ENCODE measurements around the gene SH3PXD2A.

Gene SH3PXD2A

DNA sequence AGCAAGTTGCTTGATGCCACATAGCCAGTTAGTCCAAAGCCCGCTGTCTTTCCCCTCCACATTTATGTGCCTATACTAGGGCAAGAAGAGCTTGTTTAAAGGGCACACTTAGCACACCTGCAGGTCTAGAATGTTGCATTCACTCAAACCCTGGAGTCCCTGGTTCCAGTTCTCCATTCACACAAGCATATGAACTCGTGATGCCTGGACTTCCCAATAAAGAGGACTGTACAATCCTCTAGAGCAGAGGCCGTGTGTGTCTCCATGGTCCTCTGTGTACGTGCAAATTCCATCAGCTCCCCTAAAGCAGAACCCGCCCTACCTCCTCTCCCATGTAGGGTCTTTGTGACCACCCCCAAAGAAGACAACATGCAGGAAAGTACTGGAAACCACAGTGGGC is 3.0 kb upstream of the SH3PXD2A start:
- Histone ChIP-seq H3K4me3 (ENCODE audit: low read length) (no peak overlapping the region), H3K27ac (ENCODE audit: low read length) (no peak overlapping the region), H3K27me3 (ENCODE audit: control insufficient read depth, insufficient read depth, low read length) (peaks cover 16% of the 10 kb centered on the region), H3K9me3 (ENCODE audit: control insufficient read depth, insufficient read depth, low read length) (no peaks in the 10 kb centered on the region), H3K4me1 (ENCODE audit: control insufficient read depth, insufficient read depth, low read length) (0 out of 2 replicates have a peak, but pooled peaks cover 2% of the 10 kb centered on the region), H3K36me3 (ENCODE audit: control insufficient read depth, insufficient read depth, low read length) (no peaks in the 10 kb centered on the region; the same call in 1 of the 2 replicates)
- DNase-seq (ENCODE audit: low read depth, low spot score), result no peak
- no CpG with 5 or more reads among the region's 5 CpGs for WGBS (ENCODE audit: insufficient coverage, insufficient read length)

DNA sequence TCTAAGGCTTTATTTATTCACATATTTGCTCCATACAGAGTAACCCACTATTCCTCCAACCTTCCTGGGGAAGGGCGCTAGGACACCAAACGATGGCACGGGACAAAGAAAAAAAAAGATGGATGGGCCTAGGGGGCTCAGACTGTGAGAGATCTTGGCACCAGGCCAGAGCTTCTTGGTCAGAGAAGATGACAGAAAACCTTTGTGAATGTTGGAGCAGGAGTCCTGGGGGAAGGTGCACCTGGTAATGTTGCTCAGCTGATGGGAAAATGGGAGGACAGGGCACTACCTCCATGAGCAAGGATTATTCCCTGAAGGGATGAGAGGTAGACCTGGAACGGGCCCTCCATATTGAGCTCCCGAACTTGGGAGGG is 1.4 kb upstream of the SH3PXD2A start:
- H3K27ac ChIP-seq (ENCODE audit: low read length), result no peak overlapping the region
- H3K9me3 ChIP-seq (ENCODE audit: control insufficient read depth, insufficient read depth, low read length), result no peaks in the 10 kb centered on the region
- no CpG with 5 or more reads among the region's 5 CpGs for WGBS (ENCODE audit: insufficient coverage, insufficient read length)
- no peak for DNase-seq (ENCODE audit: low read depth, low spot score)
- no peaks in the 10 kb centered on the region; the same call in 1 of the 2 replicates for H3K36me3 ChIP-seq (ENCODE audit: control insufficient read depth, insufficient read depth, low read length)
- peaks cover 16% of the 10 kb centered on the region for H3K27me3 ChIP-seq (ENCODE audit: control insufficient read depth, insufficient read depth, low read length)
- no peak overlapping the region for H3K4me3 ChIP-seq (ENCODE audit: low read length)
- 0 out of 2 replicates have a peak, but pooled peaks cover 2% of the 10 kb centered on the region for H3K4me1 ChIP-seq (ENCODE audit: control insufficient read depth, insufficient read depth, low read length)

DNA sequence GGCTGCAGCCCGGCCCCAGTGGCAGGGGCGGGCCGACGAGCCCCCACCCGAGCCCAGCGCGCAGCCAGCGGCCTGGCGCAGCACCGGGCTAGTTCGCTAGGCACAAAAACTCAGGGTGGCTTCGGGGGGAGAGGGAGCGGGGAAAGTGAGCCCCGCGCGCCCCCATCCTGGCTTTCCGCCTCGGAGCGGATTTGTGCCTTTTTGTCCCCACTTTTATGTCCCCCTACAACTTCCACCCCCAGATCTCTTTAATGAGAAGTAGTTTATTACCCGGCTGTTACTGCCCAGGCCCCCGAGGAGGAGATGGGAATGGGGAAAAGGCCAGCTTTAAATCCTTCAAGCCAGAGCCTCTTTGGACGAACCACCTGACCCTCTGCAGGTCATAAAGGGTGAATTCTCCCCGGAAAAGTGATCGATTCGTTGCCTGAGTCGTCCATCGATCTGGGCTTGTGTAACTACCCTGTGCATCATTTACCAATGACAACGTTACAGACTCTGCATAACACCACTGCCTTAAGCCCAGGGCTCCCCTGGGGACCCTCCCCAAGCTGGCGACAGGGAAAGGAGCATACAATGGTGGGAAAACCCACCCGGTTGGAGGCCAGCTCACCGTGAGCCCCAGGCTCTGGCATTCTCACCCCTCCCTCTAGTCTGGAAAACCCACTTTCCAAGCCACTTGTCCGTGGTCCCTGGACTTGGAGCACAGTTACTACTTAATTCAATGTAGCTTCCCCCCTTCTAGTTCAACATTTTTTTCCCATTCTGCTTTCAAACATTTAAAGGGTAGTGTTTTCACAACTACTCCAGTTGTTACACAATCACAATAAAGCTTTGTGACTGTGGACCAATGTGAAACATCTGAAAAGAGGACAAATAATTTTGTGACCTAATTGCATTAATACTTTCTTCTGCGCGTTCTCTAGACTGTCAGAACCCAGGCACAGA is 748 bp upstream of the SH3PXD2A start:
- Histone ChIP-seq H3K4me3 (ENCODE audit: low read length) (peak overlapping the region; percentile 69; the same call in 1 of the 2 replicates), H3K4me1 (ENCODE audit: control insufficient read depth, insufficient read depth, low read length) (0 out of 2 replicates have a peak, but pooled peaks cover 2% of the 10 kb centered on the region), H3K27me3 (ENCODE audit: control insufficient read depth, insufficient read depth, low read length) (peaks cover 16% of the 10 kb centered on the region), H3K27ac (ENCODE audit: low read length) (no peak overlapping the region), H3K9me3 (ENCODE audit: control insufficient read depth, insufficient read depth, low read length) (no peaks in the 10 kb centered on the region), H3K36me3 (ENCODE audit: control insufficient read depth, insufficient read depth, low read length) (no peaks in the 10 kb centered on the region; the same call in 1 of the 2 replicates)
- WGBS (ENCODE audit: insufficient coverage, insufficient read length), result no CpG with 5 or more reads among the region's 34 CpGs
- DNase-seq (ENCODE audit: low read depth, low spot score), result no peak

DNA sequence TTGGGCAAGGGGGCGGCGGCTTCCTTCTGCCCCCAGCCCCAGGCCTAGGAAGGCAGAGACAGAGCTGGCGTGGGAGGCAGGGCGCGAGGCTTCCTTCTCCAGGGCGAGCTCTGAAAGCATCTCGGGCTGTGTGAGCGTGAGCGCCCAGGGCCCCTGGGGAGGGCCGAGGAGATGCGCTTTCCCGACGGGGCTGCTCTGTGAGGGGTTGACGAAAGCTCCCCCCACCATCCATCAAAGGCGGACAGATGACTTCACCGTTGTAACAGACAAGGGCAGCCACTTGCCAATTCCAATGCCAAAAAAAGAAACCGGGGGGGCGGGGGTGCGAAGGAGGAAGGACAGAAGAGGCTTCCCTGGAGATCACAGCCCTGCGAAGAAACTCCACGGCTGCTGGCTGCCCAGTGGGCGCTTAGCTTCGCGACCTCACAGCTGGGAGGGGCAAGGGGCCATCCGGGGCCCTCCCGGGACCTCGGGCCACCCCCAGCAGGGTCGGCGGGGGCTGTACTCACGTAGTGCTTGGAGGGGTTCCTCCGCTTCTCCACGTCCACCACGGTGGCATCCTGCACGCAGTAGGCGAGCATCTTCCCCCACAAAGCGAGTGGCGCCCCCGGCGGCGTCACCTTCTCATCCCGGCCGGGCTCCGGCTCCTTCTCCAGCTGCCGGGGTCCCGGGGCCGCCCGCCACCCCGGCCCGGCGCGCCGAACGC is 537 bp downstream of the SH3PXD2A start:
- H3K4me1 ChIP-seq (ENCODE audit: control insufficient read depth, insufficient read depth, low read length), result 0 out of 2 replicates have a peak, but pooled peaks cover 2% of the 10 kb centered on the region
- DNase-seq (ENCODE audit: low read depth, low spot score), result no peak
- no peaks in the 10 kb centered on the region; the same call in 1 of the 2 replicates for H3K36me3 ChIP-seq (ENCODE audit: control insufficient read depth, insufficient read depth, low read length)
- no peak overlapping the region for H3K27ac ChIP-seq (ENCODE audit: low read length)
- H3K27me3 ChIP-seq (ENCODE audit: control insufficient read depth, insufficient read depth, low read length), result peaks cover 16% of the 10 kb centered on the region
- H3K9me3 ChIP-seq (ENCODE audit: control insufficient read depth, insufficient read depth, low read length), result no peaks in the 10 kb centered on the region
- no CpG with 5 or more reads among the region's 53 CpGs for WGBS (ENCODE audit: insufficient coverage, insufficient read length)
- peak overlapping the region; percentile 69; the same call in 1 of the 2 replicates for H3K4me3 ChIP-seq (ENCODE audit: low read length)

DNA sequence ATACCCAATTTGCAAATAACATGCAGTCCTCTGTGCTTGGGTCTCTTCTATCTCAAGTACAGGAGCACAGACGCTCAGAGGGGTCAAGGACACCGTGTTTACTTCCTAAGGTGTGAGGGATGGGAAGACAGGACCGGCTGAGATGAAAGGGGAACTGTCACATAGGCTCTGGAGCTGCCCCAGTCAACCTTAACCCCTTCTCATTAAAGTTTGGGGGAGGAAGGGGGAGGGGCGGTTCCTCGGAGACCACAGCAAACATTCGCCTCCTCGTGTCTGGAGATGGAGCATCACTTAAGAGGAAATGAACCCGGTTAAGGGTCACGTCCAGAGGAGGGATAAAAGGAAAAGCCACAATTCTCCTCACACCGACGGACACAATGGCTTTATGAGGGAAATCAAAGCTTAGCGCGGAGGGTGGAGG is 1.1 kb downstream of the SH3PXD2A start:
- DNase-seq (ENCODE audit: low read depth, low spot score), result no peak
- WGBS (ENCODE audit: insufficient coverage, insufficient read length), result no CpG with 5 or more reads among the region's 13 CpGs
- H3K9me3 ChIP-seq (ENCODE audit: control insufficient read depth, insufficient read depth, low read length), result no peaks in the 10 kb centered on the region
- H3K27me3 ChIP-seq (ENCODE audit: control insufficient read depth, insufficient read depth, low read length), result peaks cover 16% of the 10 kb centered on the region
- no peak overlapping the region for H3K27ac ChIP-seq (ENCODE audit: low read length)
- no peaks in the 10 kb centered on the region; the same call in 1 of the 2 replicates for H3K36me3 ChIP-seq (ENCODE audit: control insufficient read depth, insufficient read depth, low read length)
- H3K4me1 ChIP-seq (ENCODE audit: control insufficient read depth, insufficient read depth, low read length), result 0 out of 2 replicates have a peak, but pooled peaks cover 2% of the 10 kb centered on the region
- H3K4me3 ChIP-seq (ENCODE audit: low read length), result peak overlapping the region; percentile 69; the same call in 1 of the 2 replicates

DNA sequence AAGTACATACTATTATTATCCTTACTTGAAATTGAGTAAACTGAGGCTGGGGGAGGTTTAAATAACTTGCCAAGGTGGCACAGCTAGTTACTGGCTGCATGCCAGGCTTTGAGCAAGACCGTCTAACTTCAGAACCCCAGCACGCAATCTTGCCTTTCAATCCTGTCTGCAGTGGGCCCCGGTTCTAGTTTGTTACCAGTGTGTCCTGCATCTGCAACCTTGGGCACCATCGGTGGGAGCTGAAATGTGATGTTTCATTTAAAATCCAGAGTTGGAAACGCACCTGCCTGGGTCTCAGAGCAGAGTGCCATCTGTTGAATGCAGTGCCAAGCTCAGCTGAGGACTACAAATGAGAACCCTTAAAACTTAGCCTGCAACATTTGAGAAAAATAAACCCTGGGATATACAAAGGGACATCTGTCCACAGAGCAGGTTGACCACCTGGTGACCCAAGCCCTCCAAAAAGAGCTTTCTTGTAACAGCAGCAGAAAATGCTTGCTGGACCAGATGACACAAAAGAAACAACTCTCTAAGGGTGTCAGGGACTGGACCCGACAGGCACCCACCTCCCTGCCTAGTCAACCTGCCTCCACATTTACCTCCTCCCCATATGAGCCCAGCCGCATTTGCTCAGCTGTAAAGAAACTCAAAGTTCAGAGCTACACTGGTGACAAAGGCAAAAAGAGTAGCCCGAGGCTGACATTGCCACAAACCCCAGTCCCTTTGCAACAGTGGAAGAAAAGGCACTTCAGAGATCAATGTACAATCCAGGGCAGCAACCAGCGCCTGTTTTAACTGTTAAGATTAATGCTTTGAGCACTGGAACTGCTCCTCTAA is 1.7 kb downstream of the SH3PXD2A start:
- H3K27ac ChIP-seq (ENCODE audit: low read length), result no peak overlapping the region
- no peaks in the 10 kb centered on the region for H3K9me3 ChIP-seq (ENCODE audit: control insufficient read depth, insufficient read depth, low read length)
- H3K4me3 ChIP-seq (ENCODE audit: low read length), result no peak overlapping the region
- WGBS (ENCODE audit: insufficient coverage, insufficient read length), result no CpG with 5 or more reads among the region's 9 CpGs
- 0 out of 2 replicates have a peak, but pooled peaks cover 2% of the 10 kb centered on the region for H3K4me1 ChIP-seq (ENCODE audit: control insufficient read depth, insufficient read depth, low read length)
- no peak for DNase-seq (ENCODE audit: low read depth, low spot score)
- H3K36me3 ChIP-seq (ENCODE audit: control insufficient read depth, insufficient read depth, low read length), result no peaks in the 10 kb centered on the region; the same call in 1 of the 2 replicates
- peaks cover 16% of the 10 kb centered on the region for H3K27me3 ChIP-seq (ENCODE audit: control insufficient read depth, insufficient read depth, low read length)

DNA sequence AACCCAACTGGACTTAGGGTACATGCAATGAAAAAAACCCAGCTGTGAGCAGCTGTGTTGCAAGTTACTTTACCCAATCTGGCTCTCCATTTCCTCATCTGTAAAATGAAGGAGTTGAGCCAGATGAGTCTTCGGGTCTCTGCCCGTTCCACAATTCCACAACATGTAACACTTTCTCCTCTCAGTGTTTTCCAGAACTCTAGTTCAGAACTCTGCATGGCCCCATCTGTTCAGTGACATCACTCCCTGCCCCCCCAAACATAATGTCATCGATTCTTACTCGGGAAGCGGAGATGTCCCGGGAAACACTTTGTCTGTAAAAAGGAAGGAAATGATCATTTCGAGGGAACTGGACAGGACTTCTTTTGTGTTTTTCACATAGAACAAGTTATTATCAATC is 2.5 kb downstream of the SH3PXD2A start:
- no peak for DNase-seq (ENCODE audit: low read depth, low spot score)
- H3K36me3 ChIP-seq (ENCODE audit: control insufficient read depth, insufficient read depth, low read length), result no peaks in the 10 kb centered on the region; the same call in 1 of the 2 replicates
- H3K4me1 ChIP-seq (ENCODE audit: control insufficient read depth, insufficient read depth, low read length), result 0 out of 2 replicates have a peak, but pooled peaks cover 2% of the 10 kb centered on the region
- no CpG with 5 or more reads among the region's 7 CpGs for WGBS (ENCODE audit: insufficient coverage, insufficient read length)
- no peak overlapping the region for H3K27ac ChIP-seq (ENCODE audit: low read length)
- peaks cover 16% of the 10 kb centered on the region for H3K27me3 ChIP-seq (ENCODE audit: control insufficient read depth, insufficient read depth, low read length)
- no peaks in the 10 kb centered on the region for H3K9me3 ChIP-seq (ENCODE audit: control insufficient read depth, insufficient read depth, low read length)
- H3K4me3 ChIP-seq (ENCODE audit: low read length), result no peak overlapping the region

DNA sequence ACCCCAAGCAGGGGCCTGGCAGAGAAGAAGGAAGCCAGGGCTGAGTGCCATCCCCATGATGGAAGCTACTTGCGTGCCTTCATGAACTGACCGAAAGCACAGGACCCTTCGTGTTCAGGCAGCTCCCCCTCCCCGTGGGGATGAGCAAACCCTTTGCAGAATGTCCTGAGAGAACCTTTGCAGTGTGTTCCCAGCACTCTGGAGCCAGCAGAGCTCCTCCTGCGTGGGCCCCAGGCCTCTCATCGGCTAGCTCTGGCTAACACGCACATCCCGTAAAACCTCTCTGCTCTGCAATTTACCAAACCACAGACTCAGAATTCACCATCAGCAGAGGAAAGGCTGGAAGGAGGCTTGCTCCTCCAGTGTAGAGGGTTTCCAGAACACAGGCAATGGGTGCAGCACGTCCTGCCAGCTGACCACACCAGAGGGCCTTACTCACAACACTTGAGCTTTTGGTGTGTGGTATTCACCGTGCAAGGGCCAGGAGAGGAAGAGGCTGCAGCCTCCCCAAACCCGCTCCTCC is 3.1 kb downstream of the SH3PXD2A start:
- DNase-seq (ENCODE audit: low read depth, low spot score), result no peak
- no CpG with 5 or more reads among the region's 11 CpGs for WGBS (ENCODE audit: insufficient coverage, insufficient read length)
- peaks cover 16% of the 10 kb centered on the region for H3K27me3 ChIP-seq (ENCODE audit: control insufficient read depth, insufficient read depth, low read length)
- no peak overlapping the region for H3K4me3 ChIP-seq (ENCODE audit: low read length)
- H3K36me3 ChIP-seq (ENCODE audit: control insufficient read depth, insufficient read depth, low read length), result no peaks in the 10 kb centered on the region; the same call in 1 of the 2 replicates
- 0 out of 2 replicates have a peak, but pooled peaks cover 2% of the 10 kb centered on the region for H3K4me1 ChIP-seq (ENCODE audit: control insufficient read depth, insufficient read depth, low read length)
- H3K27ac ChIP-seq (ENCODE audit: low read length), result no peak overlapping the region
- no peaks in the 10 kb centered on the region for H3K9me3 ChIP-seq (ENCODE audit: control insufficient read depth, insufficient read depth, low read length)

DNA sequence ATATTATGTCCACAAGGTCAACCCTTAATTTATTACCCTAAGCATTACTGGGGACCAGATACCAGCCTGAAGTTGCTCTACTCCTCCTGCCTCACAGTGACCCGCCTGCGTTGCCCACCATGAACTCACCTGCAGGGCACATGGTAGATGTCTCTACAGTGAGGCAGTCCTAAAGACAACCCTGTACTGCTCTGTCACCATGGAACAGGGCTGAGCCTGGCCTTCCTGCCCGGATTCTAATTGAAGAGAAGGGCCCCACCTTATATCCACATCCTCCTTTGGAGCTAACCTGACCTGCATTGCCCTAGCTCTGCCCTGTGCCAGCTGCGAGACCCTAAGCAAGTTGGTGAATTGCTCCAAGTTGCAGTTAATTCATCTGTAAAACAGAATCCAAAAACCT is 4.1 kb downstream of the SH3PXD2A start:
- WGBS (ENCODE audit: insufficient coverage, insufficient read length), result no CpG with 5 or more reads among the region's 4 CpGs
- H3K4me1 ChIP-seq (ENCODE audit: control insufficient read depth, insufficient read depth, low read length), result 0 out of 2 replicates have a peak, but pooled peaks cover 1% of the 10 kb centered on the region

More for the DNA sequence above, 4.1 kb downstream of the SH3PXD2A start:
- H3K4me3 ChIP-seq (ENCODE audit: low read length), result no peak overlapping the region
- no peak for DNase-seq (ENCODE audit: low read depth, low spot score)
- H3K36me3 ChIP-seq (ENCODE audit: control insufficient read depth, insufficient read depth, low read length), result no peaks in the 10 kb centered on the region; the same call in 1 of the 2 replicates
- no peaks in the 10 kb centered on the region for H3K9me3 ChIP-seq (ENCODE audit: control insufficient read depth, insufficient read depth, low read length)
- peaks cover 11% of the 10 kb centered on the region; the same call in 1 of the 2 replicates for H3K27me3 ChIP-seq (ENCODE audit: control insufficient read depth, insufficient read depth, low read length)
- no peak overlapping the region for H3K27ac ChIP-seq (ENCODE audit: low read length)

Measured in iPS DF 6.9 (cell line).